CD4-positive, CD25-positive, alpha-beta regulatory T cell (primary cell): ENCODE measurements around the gene LYPD1. TPM values are rescaled to one million over a fixed set of nuclear protein-coding genes. Genes with fewer than 3 reads are reported as not detected.
"Not testable (repeated sequence)": the region's sequence is repeated elsewhere in the genome, so short reads cannot be mapped to it uniquely, and the experiment has no call there.

Experiments
- ATAC-seq, 2 donors: fragments of 150-1000 bp; cut with Tn5 transposase; one replicate each; pipeline ENCODE4 v1.10.0; 2021; ENCODE audit warnings: low read depth in 2 of 2, moderate number of reproducible peaks in 2 of 2, moderate library complexity in 1 of 2
- DNase-seq, 3 donors: peaks; one replicate each; pipeline versions ENCODE4 v3.0.0 to v3.0.0-alpha.2; 2012 to 2022; ENCODE audit warnings: mixed read lengths in 1 of 3
- H3K27ac ChIP-seq: one replicate; pipeline ENCODE4 v1.7.0; 2013; ENCODE audit warnings: mild to moderate bottlenecking, low read length; ENCODE audit not compliant: insufficient read depth, poor library complexity, severe bottlenecking
- H3K27me3 ChIP-seq: one replicate; pipeline ENCODE4 v1.7.0; 2013; ENCODE audit warnings: low read length; ENCODE audit not compliant: control insufficient read depth, insufficient read depth
- H3K36me3 ChIP-seq: one replicate; pipeline ENCODE4 v1.7.0; 2013; ENCODE audit warnings: mild to moderate bottlenecking, low read length, moderate library complexity; ENCODE audit not compliant: control insufficient read depth, insufficient read depth
- H3K4me1 ChIP-seq: 2 replicates; pipeline ENCODE4 v1.7.0; 2013; ENCODE audit warnings: mild to moderate bottlenecking, low read length; ENCODE audit not compliant: insufficient read depth, control insufficient read depth, poor library complexity, severe bottlenecking
- H3K4me3 ChIP-seq: one replicate; pipeline ENCODE4 v1.7.0; 2013; ENCODE audit warnings: low read depth, mild to moderate bottlenecking, low read length, moderate library complexity
- H3K9me3 ChIP-seq, 2 experiments: 1 replicate in 1 of 2; 2 replicates in 1 of 2; pipeline ENCODE4 v1.7.0; 2013; ENCODE audit warnings: low read length in 2 of 2, mild to moderate bottlenecking in 1 of 2, moderate library complexity in 1 of 2; ENCODE audit not compliant: control insufficient read depth in 2 of 2
- H3K27ac Mint-ChIP-seq, 3 donors: one replicate each; pipeline ENCODE4 v1.8.0; 2020 to 2022; ENCODE audit warnings: mild to moderate bottlenecking in 3 of 3, mixed read lengths in 3 of 3, moderate library complexity in 2 of 3
- H3K27me3 Mint-ChIP-seq: one replicate; pipeline ENCODE4 v1.8.0; 2022; ENCODE audit warnings: mild to moderate bottlenecking, mixed read lengths
- H3K36me3 Mint-ChIP-seq: one replicate; pipeline ENCODE4 v1.8.0; 2020; ENCODE audit warnings: mixed read lengths
- H3K4me1 Mint-ChIP-seq, 4 donors: one replicate each; pipeline ENCODE4 v1.8.0; 2020 to 2022; ENCODE audit warnings: mixed read lengths in 4 of 4, mild to moderate bottlenecking in 1 of 4
- H3K4me3 Mint-ChIP-seq, 4 donors: one replicate each; pipeline ENCODE4 v1.8.0; 2020 to 2022; ENCODE audit warnings: mild to moderate bottlenecking in 4 of 4, mixed read lengths in 4 of 4, moderate library complexity in 3 of 4
- H3K9me3 Mint-ChIP-seq, 7 donors: one replicate each; pipeline ENCODE4 v1.8.0; 2020 to 2022; ENCODE audit warnings: mixed read lengths in 7 of 7, mild to moderate bottlenecking in 3 of 7, moderate library complexity in 2 of 7
- polyA plus RNA-seq, 4 donors: library from polyadenylated mRNA; unstranded; fragments of 300-500 nt; fragmentation: Illumina TruSeq; gene quantifications; one replicate each; pipeline ENCODE4 v1.2.3, GENCODE V29; 2021
- total RNA-seq: library from RNA; stranded (reverse); gene quantifications from one replicate; pipeline ENCODE4 v1.2.3, GENCODE V29; 2022

The LYPD1 gene
- total and polyA plus RNA-seq, 5 donors from 2014 or later: not detected

- H3K27ac Mint-ChIP-seq, DNase-seq, H3K27me3 ChIP-seq, H3K4me3 Mint-ChIP-seq, H3K9me3 Mint-ChIP-seq, H3K27ac ChIP-seq, H3K4me1 ChIP-seq, H3K36me3 Mint-ChIP-seq, H3K4me1 Mint-ChIP-seq, ATAC-seq, H3K4me3 ChIP-seq, H3K9me3 ChIP-seq, H3K36me3 ChIP-seq, H3K27me3 Mint-ChIP-seq: not testable (repeated sequence)
Observed at GRCh38 chr2:132698347-132698746, 28.3 kb upstream of the LYPD1 start.

- Histone ChIP-seq H3K27ac (no peak overlapping the region), H3K4me3 (no peak overlapping the region), H3K27me3 (no peaks in the 10 kb centered on the region), H3K36me3 (no peaks in the 10 kb centered on the region), H3K4me1 (no peaks in the 10 kb centered on the region), H3K9me3 (no peaks in the 10 kb centered on the region)
- no peak overlapping the region for H3K27ac Mint-ChIP-seq
- no peaks in the 10 kb centered on the region for H3K4me1 Mint-ChIP-seq
- peaks cover 0 to 5% (median 2%) of the 10 kb centered on the region in 7 donors for H3K9me3 Mint-ChIP-seq
- no peaks in the 10 kb centered on the region for H3K36me3 Mint-ChIP-seq
- H3K4me3 Mint-ChIP-seq: no peak overlapping the region
- DNase-seq: no peak
- ATAC-seq: no peak
- H3K27me3 Mint-ChIP-seq: no peaks in the 10 kb centered on the region
Observed at GRCh38 chr2:132697556-132698205, 27.7 kb upstream of the LYPD1 start.

- H3K4me1 ChIP-seq: no peaks in the 10 kb centered on the region
- no peak overlapping the region for H3K4me3 ChIP-seq
- Mint-ChIP-seq H3K4me3 (no peak overlapping the region), H3K27me3 (no peaks in the 10 kb centered on the region), H3K4me1 (no peaks in the 10 kb centered on the region), H3K27ac (no peak overlapping the region), H3K36me3 (no peaks in the 10 kb centered on the region), H3K9me3 (peaks cover 0 to 7% (median 2%) of the 10 kb centered on the region in 7 donors)
- DNase-seq (no peak), ATAC-seq (no peak)
- no peaks in the 10 kb centered on the region for H3K36me3 ChIP-seq
- H3K9me3 ChIP-seq: no peaks in the 10 kb centered on the region
- H3K27ac ChIP-seq: no peak overlapping the region
- H3K27me3 ChIP-seq: no peaks in the 10 kb centered on the region
Observed at GRCh38 chr2:132692816-132693215, 22.8 kb upstream of the LYPD1 start.

- H3K4me3 Mint-ChIP-seq: no peak overlapping the region
- H3K27me3 ChIP-seq: no peaks in the 10 kb centered on the region
- H3K36me3 Mint-ChIP-seq: no peaks in the 10 kb centered on the region
- DNase-seq (no peak), ATAC-seq (no peak)
- H3K4me1 ChIP-seq: no peaks in the 10 kb centered on the region
- no peaks in the 10 kb centered on the region for H3K27me3 Mint-ChIP-seq
- H3K9me3 Mint-ChIP-seq: peaks cover 0 to 7% (median 2%) of the 10 kb centered on the region in 7 donors
- H3K27ac Mint-ChIP-seq: no peak overlapping the region
- no peaks in the 10 kb centered on the region for H3K36me3 ChIP-seq
- no peak overlapping the region for H3K4me3 ChIP-seq
- no peaks in the 10 kb centered on the region for H3K9me3 ChIP-seq
- no peak overlapping the region for H3K27ac ChIP-seq
- no peaks in the 10 kb centered on the region for H3K4me1 Mint-ChIP-seq
Observed at GRCh38 chr2:132691556-132691955, 21.6 kb upstream of the LYPD1 start.

- Mint-ChIP-seq H3K4me3 (no peak overlapping the region), H3K36me3 (no peaks in the 10 kb centered on the region), H3K27me3 (no peaks in the 10 kb centered on the region), H3K27ac (no peak overlapping the region), H3K9me3 (peaks cover 0 to 7% (median 2%) of the 10 kb centered on the region in 7 donors), H3K4me1 (no peaks in the 10 kb centered on the region)
- H3K36me3 ChIP-seq: no peaks in the 10 kb centered on the region
- ATAC-seq: no peak
- DNase-seq: no peak
- no peaks in the 10 kb centered on the region for H3K9me3 ChIP-seq
- no peaks in the 10 kb centered on the region for H3K4me1 ChIP-seq
- no peak overlapping the region for H3K4me3 ChIP-seq
- H3K27ac ChIP-seq: no peak overlapping the region
- H3K27me3 ChIP-seq: no peaks in the 10 kb centered on the region
Observed at GRCh38 chr2:132690664-132691303, 20.8 kb upstream of the LYPD1 start.

GRCh38 chr2:132681766-132682165 is 11.8 kb upstream of the LYPD1 start:
- Mint-ChIP-seq H3K4me1 (no peaks in the 10 kb centered on the region), H3K27me3 (no peaks in the 10 kb centered on the region), H3K9me3 (peaks cover 0 to 9% (median 0%) of the 10 kb centered on the region in 7 donors), H3K36me3 (no peaks in the 10 kb centered on the region), H3K27ac (no peak overlapping the region), H3K4me3 (no peak overlapping the region)
- no peak overlapping the region for H3K27ac ChIP-seq
- no peaks in the 10 kb centered on the region for H3K9me3 ChIP-seq
- H3K36me3 ChIP-seq: no peaks in the 10 kb centered on the region
- ATAC-seq: no peak
- no peak overlapping the region for H3K4me3 ChIP-seq
- H3K4me1 ChIP-seq: no peaks in the 10 kb centered on the region
- DNase-seq: no peak
- H3K27me3 ChIP-seq: no peaks in the 10 kb centered on the region

GRCh38 chr2:132680544-132680943 is 10.5 kb upstream of the LYPD1 start:
- DNase-seq (no peak), ATAC-seq (no peak)
- H3K4me1 Mint-ChIP-seq: no peaks in the 10 kb centered on the region
- H3K27ac ChIP-seq: no peak overlapping the region
- H3K36me3 ChIP-seq: no peaks in the 10 kb centered on the region
- H3K36me3 Mint-ChIP-seq: no peaks in the 10 kb centered on the region
- no peak overlapping the region for H3K4me3 ChIP-seq
- no peak overlapping the region for H3K4me3 Mint-ChIP-seq
- no peaks in the 10 kb centered on the region for H3K4me1 ChIP-seq
- no peak overlapping the region for H3K27ac Mint-ChIP-seq
- peaks cover 0 to 9% (median 0%) of the 10 kb centered on the region in 7 donors for H3K9me3 Mint-ChIP-seq
- no peaks in the 10 kb centered on the region for H3K27me3 Mint-ChIP-seq
- H3K27me3 ChIP-seq: no peaks in the 10 kb centered on the region
- H3K9me3 ChIP-seq: no peaks in the 10 kb centered on the region

- H3K27ac ChIP-seq: no peak overlapping the region
- peaks cover 0 to 5% (median 0%) of the 10 kb centered on the region in 7 donors for H3K9me3 Mint-ChIP-seq
- no peaks in the 10 kb centered on the region for H3K4me1 ChIP-seq
- no peak for ATAC-seq
- H3K36me3 ChIP-seq: no peaks in the 10 kb centered on the region
- no peak for DNase-seq
- no peaks in the 10 kb centered on the region for H3K4me1 Mint-ChIP-seq
- no peak overlapping the region for H3K27ac Mint-ChIP-seq
- no peaks in the 10 kb centered on the region for H3K27me3 Mint-ChIP-seq
- no peaks in the 10 kb centered on the region for H3K9me3 ChIP-seq
- no peaks in the 10 kb centered on the region for H3K27me3 ChIP-seq
- no peak overlapping the region for H3K4me3 ChIP-seq
- H3K4me3 Mint-ChIP-seq: no peak overlapping the region
- no peaks in the 10 kb centered on the region for H3K36me3 Mint-ChIP-seq
Observed at GRCh38 chr2:132678483-132678882, 8.5 kb upstream of the LYPD1 start.
